Smooth muscle cell of the brain vasculature (primary cell): Measurements from ENCODE around the gene CFAP410.
"Not testable (repeated sequence)": the region's sequence is repeated elsewhere in the genome, so short reads cannot be mapped to it uniquely, and the experiment has no call there.

Experiments used
- DNase-seq: peaks from one replicate; pipeline ENCODE4 v3.0.0-alpha.2; 2012; ENCODE audit warnings: low read depth, low spot score

The CFAP410 gene

DNA sequence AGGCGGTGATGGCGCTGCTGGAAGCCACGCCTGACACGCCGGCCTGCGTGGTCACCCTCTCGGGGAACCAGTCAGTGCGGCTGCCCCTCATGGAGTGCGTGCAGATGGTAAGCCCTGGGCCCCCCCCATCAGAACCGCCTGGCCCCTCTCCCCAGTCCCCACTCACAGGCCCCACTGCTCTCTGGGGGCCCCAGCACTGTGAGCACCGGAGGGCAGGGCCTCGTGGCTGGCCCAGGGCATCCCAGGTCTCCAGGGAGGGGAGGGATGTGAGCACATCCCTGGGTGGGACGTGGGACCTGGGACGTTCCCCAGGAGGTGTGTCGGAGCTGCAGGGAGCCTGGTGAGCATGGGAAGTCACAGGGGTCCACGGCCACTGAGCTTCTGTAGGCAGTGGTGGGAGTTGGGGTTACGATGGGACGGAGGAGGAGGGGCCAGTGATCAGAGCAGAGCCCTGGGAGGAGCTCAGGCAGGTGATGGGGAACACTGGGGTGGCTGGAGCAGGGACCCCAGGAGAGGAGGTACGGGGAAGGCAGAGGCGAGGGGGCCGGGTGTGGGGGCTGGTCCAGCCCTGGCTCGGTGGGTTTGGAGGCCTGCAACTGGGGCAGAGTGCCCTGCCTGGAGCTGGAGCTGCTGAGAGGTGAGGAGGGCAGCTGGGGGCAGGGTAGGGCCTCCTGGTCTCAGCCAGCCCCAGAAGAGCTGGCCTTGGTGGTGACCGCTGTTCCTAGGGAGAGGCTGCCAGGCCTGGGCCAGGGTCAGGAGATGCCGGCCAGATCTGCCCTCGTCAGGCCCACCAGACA, 20.5 kb downstream of the CFAP410 start:
- DNase-seq: no peak

DNA sequence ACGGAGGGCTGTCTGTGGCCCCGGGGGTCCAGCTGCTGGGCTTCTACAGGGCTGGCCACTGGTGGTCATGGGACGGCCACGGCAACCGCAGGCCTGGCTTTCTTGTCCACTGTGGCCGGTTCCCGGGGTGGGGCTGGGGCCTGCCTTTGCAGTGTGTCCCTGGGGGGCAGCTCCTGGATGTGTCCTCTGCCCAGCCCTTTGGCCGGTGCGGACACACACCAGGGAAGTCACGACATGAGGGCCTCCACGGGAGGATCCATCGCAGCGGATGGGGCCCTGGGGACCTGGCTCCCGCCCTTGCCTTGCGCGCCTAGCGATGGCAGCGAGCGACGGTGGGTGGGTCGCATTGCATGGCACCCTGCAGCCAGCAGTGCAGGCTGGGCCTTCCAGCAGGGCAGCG, 21.3 kb downstream of the CFAP410 start:
- DNase-seq: no peak

DNA sequence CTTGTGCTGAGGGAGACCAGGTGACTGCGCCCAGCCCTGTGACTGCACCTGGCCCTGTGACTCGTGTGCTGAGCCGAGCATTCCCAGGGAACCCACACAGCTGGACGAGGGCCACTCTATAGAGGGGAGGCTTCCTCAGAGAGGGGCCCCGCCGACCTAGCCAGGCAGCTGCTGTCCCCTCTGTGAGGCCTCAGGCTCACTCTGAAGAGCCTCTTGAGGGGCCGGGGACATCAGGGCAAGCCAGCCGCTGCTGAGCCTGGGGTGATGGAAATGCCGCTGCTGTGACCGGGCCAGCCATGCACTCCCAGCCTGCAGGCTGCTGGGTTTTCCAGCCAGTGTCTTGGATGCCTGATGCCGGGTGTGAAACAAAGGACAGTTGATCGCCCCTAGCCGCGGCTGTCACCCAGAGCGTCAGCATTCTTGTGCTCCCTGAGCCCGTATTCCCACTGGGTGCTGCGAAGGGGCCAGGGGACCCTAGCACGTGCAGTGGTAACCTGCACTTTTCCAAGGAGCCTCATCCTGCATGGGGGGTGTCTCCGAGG, 21.9 kb downstream of the CFAP410 start:
- no peak for DNase-seq

DNA sequence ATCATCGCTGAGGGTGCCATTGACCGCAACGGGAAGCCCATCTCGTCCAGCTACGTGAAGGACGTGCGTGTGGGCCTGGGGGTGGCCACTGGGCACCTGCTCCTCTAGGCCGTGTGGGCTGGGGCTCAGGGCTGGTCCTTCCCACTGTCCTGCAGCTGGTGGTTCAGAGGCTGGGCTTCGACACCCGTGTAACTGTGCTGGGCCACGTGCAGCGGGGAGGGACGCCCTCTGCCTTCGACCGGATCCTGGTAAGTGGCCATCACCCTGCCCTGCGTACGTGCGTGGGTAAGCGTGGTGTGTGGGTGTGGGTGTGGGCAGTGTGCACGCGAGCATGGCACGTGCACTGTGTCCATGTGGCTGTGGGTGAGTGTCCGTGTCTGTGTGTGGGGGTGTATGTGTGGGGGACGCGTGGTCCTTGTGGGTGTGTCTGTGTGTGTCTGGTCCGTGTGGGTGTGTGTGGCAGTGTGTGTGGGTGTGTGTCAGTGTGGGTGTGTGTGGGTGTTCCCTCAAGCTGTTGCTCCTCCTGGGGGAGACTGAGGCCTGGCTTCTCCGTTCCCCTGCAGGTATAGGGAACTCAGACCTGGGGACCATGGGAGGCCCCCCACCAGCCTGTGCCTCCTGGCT, 22.8 kb downstream of the CFAP410 start:
- no peak for DNase-seq

DNA sequence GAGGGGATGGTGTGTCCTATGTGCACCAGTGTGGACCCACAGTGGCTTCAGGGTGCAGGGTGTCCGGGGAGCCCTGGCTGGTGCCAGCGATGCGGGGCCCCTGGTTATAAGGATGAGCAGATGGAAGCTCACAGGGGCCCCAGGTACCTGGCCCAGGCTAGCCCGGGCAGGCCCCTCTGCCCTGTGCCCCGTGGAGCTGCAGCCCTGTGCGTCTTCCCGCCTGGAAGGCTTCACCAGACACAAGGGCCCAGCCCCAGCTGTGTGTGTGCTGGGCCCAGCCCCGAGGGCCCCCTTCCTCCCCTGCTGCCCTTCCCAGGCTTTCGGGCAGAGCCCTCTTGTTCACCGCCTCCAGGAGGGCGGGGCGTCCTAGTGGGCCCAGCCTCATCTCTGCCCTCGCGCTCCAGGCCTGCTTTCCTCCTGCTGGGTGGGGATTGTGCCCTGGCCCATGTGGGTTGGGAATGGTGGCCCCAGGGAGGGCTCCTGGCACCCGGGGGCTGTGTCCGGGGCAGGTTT, 23.4 kb downstream of the CFAP410 start:
- DNase-seq: no peak

DNA sequence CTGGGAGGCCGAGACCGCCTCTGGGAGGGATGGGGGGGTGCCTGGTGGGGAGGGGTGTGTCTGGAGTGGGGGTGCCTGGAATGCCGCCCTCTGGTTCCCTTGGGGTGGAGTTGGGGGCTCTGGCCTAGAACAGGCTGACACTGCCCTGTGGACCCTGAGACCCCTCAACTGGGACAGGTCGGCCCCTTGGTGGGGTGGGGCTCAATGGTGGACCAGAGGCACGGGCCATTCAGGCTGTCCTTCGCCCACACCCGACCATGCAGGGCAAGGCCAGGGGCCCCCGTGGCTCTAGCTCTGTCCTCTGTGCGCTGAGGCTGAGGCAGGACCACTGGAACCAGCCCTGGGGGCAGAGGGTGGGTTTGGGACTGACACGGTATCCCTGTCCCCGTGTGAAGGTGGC, 24.6 kb downstream of the CFAP410 start:
- DNase-seq: no peak

DNA sequence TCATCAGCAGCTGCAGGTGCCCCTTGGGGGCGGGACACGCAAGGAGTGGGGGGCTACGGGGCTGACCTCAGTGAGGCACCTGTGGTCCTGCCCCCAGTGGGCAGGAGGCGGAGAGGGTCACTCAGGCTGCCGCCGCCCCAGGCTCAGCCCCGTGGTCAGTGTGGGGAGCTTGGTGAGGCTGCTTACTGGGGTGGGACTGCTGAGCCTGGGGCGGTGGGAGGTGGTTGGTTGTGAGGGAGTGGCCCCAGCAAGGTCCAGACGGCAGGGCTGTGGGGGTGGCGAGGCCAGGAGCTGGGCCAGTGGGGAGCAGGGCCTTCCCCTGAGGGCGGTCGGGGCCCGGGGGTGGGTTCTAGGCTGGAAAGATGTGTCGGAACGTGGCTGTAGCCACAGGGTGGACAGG, 25.1 kb downstream of the CFAP410 start:
- DNase-seq: no peak

DNA sequence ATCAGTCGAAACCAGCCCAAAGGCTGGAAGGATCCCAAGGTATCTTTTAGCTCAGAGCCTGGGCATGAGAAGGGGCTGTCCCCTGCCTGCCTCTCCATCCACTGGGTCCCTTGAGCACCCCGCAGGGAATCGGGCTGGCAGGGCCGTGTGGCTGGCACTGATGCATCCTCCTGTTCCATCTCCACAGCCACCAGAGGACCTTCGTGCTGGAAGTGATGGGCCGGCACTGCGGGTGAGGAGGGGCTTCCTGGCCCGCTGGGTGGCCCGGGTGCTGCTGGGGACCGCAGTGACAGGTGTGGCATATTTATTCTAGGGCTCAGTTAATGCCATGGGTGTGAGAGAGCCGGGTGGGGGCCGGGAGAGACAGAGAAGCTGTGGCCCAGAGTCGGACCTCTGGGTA, 25.7 kb downstream of the CFAP410 start:
- no peak for DNase-seq

DNA sequence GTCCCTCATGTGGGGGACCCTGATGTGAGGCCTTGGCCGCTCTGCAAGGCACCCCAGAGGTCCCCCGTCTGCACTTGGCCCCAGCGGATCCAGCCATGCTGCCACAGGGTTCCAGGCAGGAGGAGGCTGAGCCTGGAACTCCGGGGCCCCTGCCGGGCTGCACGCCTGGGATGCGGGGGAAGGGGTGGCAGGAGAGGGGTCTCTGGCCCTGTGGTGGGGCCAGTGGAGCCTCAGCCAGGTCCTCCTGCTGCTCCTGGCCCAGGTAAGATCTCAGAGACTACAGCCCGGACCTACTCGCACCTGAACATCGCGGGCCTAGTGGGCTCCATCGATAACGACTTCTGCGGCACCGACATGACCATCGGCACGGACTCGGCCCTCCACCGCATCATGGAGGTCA, 26.5 kb downstream of the CFAP410 start:
- DNase-seq: no peak

DNA sequence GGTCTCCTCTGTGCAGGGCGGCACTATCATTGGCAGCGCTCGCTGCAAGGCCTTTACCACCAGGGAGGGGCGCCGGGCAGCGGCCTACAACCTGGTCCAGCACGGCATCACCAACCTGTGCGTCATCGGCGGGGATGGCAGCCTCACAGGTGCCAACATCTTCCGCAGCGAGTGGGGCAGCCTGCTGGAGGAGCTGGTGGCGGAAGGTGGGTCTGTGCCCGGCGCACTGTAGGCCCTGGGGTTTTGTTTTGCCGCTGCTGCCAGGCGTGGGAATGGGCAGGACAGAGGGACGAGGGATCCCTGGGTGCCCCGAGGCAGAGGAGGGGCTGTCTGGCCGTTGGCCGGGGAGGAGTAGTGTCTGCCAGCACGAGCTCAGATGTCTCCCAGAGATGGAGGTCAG, 27.1 kb downstream of the CFAP410 start:
- no peak for DNase-seq

DNA sequence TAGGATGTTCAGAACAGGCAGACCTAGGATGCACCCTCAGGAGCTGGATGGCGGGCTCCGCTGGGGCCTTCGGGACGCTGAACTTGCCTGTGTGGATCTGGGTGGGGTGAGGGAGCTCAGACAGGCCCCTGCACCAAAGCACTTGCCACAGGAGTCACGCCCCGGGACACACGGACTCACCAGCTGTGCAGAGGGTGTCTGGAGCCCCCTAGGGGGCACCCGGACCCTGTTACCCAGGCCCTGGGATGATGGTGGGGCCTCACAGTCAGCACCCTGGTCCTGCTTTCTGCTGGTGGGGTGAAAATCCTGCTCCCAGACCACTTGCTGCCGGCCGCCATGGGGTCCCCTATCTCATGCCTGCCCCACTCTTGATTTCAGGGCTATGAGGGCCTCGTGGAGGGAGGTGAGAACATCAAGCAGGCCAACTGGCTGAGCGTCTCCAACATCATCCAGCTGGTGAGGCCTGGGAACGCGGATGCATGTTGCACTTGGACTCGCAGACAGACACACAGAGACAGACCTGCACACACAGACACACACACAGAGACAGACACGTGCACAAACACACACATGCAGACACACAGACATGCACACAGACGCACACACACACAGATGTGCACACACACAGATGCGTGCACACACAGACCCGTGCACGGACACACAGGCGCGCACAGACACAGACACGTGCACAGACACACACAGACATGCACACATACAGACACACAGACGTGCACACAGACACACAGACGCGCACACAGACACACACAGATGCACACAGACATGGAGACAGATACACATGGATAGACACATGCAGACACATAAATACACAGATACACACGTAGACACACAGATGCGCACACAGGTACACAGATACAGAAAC, 28.3 kb downstream of the CFAP410 start:
- DNase-seq: no peak

DNA sequence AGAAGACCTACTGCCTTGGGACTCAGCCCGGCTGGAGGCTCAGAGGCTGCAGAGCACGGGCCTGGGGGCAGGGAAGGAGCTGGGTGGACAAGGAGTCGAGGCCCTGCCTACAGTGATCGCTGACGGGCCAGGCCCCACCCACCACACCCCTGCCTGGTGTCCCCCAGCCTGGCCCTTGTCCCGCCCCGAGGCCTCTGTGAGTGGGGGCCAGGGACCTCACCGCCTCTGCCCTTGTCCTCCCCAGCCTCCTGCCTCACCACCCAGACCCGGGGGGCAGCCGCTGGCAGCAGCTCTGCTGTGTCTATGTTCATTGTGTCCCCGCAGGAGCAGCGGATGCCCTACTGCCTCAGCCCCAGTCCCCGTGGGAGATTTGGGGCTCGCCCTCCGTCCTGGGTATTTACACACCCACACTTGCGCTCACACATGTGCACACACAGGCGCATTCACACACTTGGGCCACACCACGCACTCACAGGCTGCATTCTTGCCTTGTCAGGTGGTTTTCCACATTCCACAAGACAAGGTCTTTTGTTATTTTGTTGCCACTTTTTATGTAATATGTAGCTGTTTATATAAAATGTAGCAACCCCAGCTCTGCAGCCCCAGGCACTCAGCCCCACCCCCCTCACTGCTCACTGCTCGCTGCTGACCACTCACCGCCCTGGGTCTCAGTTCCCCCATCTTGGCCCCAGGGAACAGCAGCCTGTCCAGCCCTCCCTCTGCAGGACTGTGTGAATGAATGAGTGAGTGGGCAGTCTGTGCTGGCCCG, 32.1 kb downstream of the CFAP410 start:
- no peak for DNase-seq

DNA sequence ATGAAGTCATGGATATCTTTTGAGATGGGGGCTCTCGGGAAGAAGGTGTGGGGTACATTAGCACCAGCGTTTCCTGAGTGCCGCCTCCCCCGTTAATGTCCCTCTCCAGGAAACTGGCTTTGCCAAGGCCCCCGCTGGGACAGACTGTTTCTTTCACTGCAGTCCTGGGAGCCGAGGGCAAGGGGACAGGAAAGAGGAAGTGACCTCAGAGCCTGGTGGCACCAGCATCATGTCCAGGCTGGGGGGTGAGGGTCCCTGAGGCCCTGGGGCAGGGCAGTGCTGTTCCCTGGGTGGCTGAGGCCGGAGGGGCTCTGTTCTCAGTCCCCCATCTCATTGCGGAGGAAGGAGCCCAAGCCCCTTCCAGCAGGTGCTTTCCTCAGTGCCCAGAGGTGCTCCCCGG, 33.5 kb downstream of the CFAP410 start:
- DNase-seq: no peak

DNA sequence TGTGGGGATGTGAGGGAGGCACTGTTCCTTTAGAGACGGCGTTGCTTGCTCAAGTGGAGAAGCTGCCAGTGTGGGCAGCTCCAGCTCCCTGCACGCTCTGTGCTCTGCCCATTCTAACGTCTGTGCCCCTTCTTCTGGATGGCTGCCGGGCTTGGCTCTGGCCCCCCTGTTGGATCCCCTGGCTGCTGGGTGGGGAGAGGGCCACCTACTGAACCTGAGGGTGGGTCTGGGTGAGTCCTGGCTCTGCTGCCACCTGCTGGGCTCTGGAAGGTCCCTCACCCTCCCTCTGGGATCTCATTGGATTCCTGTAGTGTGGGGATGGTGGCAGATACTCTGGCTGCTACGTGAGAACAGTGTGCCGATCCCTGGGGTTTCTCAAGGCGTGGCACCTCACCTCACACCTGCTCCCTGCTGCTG, 34.3 kb downstream of the CFAP410 start:
- DNase-seq: no peak

DNA sequence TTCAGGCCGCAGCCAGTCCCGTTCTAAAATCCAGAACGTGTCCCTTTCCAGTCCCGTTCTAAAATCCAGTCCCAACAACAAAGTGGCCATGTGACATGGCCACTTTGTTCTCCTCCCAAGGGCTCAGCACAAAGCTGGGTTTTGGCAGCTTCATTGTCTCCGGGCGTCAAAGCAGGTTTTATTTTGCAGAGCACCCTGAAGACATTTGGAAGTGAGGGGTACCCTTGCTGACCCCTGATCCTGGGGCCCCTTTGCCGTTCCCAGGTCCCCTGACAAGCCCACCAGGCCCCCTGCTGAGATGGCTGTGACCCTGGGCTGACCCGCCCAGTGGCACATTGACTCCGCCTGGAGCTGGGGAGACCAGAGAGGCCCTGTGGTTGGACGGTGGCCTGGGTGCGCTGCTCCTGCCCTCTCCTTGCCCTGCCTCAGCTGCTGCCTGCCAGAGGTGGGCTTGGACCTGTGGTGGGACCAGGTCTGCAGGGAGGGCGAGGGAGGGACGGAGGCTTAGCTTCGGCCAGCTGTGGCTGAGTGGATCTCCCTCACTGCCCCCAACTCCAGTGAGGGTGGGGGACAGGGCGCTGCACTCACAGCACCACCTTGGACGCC, 35.1 kb downstream of the CFAP410 start:
- DNase-seq: no peak

DNA sequence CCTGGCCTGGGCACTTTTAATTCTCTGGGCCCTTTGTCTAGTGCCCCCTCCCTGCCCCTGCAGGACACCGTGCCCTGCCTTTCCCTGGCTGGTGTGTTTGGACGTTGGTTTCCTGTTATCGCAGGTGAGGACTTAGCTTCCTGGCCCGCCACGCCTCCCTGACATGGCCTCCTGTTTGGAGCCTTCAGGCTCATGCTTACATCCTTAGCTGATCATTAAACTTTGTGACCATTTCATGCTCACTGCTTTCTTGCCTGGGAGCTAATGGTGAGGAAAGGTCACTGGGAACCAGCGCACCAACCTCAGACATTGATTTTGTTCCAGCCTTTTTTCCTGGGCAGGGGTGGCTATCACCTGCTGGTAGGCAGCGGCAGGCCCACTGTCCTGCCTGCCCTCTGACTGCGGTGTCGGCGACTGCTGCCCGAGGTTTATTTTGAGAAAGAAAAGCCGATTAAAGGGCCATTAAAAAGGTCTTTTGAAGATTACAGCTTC, 35.7 kb downstream of the CFAP410 start:
- DNase-seq: no peak

DNA sequence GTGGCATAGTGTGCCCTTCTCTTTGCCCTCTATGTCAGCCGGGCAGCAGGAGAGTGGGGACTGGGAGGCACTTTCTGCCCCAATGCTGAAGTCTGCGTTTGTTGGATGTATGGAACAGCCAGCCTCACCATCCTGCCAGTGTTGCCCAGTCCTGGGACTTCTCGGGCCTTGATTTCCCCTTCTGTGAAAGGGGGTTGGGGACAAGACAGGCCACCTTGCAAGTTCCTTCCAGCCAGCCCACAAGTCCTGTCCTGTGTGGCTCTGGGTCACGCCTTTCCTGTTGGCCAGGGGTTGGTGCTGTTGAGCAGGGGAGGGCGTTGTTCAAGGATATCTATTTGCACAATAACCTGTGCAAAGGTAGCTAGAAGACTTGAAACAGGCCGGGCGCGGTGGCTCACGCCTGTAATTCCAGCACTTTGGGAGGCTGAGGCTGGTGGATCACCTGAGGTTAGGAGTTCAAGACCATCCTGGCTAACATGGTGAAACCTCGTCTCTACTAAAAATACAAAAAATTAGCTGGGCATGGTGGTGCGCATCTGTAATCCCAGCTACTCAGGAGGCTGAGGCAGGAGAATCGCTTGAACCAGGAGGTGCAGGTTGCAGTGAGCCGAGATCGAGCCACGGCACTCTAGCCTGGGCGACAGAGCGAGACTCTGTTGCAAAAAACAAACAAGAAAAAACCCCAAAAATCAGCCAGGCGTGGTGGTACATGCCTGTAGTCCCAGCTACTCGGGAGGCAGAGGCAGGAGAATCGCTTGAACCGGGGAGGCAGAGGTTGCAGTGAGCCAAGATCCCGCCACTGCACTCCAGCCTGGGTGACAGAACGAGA, 36.4 kb downstream of the CFAP410 start:
- DNase-seq: not testable (repeated sequence)

DNA sequence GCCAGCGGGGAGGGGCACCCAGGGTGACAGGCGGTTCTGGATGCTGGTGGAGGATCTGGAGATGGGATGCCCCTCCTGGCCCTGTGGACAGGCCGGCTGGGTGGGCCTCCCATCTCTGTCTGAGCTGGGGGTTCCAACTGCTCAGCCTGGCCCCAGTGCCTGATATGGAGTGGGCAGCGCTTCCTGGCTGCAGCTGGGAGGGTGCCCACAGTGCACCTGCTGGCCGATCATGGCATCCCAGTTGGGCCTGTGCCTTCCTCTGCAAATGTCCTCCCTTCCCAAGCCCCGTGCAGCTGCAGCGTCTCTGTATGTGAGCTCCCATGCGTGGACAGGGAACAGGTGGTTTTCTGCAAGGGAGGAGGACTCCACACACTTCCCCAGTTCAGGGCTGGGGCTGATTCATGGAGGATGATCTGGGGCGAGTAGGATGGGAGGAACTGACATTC, 37.2 kb downstream of the CFAP410 start:
- no peak for DNase-seq

DNA sequence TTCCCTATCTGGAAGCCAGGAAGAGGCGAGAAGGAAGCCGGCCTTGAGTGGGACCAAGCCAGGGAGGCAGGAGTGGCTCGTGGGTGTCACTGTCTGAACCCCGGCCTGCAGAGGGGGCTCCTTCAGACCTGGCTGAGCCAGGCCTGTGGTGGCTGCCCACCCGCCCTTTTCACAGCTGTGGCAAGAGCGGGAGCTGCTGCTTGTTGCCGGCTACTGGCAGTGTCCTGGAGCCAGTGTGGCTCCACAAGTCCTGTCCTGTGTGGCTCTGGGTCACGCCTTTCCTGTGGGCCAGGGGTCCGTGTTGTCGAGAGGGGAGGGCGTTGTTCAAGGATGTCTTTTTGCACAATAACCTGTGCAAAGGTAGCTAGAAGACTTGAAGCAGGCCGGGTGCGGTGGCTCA, 38.0 kb downstream of the CFAP410 start:
- DNase-seq: no peak
